H1 (cell line): Measurements from ENCODE around the gene FAM98A. TPM values are rescaled to one million over a fixed set of nuclear protein-coding genes. Genes with fewer than 3 reads are reported as not detected.

Source experiments
- CTCF ChIA-PET: fragments of 300-600 bp; sonication (Branson Sonifier 250); formaldehyde crosslinking; loops from one replicate; lab custom pipeline; 2021; ENCODE audit not compliant: partially characterized antibody; lab: Charles Lee
- POLR2A ChIA-PET: fragments of 300-600 bp; sonication (Branson Sonifier 250); formaldehyde crosslinking; loops from one replicate; lab custom pipeline; 2021; ENCODE audit warnings: inconsistent platforms; ENCODE audit not compliant: partially characterized antibody; lab: Charles Lee
- DNase-seq, 2 experiments: peaks; one replicate each; pipeline versions ENCODE4 v3.0.0 to v3.0.0-alpha.2; 2010 to 2022; ENCODE audit warnings: low spot score in 2 of 2, low read depth in 1 of 2, mixed read lengths in 1 of 2
- FAIRE-seq: peaks from 2 replicates; lab custom pipeline; 2011; peaks lifted over from hg19 to GRCh38; lab: Jason Lieb, UNC
- H2AFZ ChIP-seq: 2 replicates; pipeline ENCODE4 v1.8.1; 2012; ENCODE audit warnings: low read length, inconsistent platforms
- H2AK5ac ChIP-seq: 2 replicates; pipeline ENCODE4 v1.6.1; 2013; ENCODE audit warnings: low read depth, low read length
- H2BK120ac ChIP-seq: replicated peaks from 2 replicates; pipeline ENCODE3; 2013; ENCODE audit warnings: low read depth, low read length, inconsistent platforms
- H2BK12ac ChIP-seq: 2 replicates; pipeline ENCODE4 v1.6.1; 2013; ENCODE audit warnings: low read depth, low read length
- H2BK15ac ChIP-seq: 2 replicates; pipeline ENCODE4 v1.6.1; 2013; ENCODE audit warnings: low read length
- H2BK20ac ChIP-seq: 2 replicates; pipeline ENCODE4 v1.6.1; 2013; ENCODE audit warnings: low read length
- H2BK5ac ChIP-seq: 2 replicates; pipeline ENCODE4 v1.6.1; 2013; ENCODE audit warnings: low read depth, low read length
- H3K14ac ChIP-seq: 2 replicates; pipeline ENCODE4 v1.6.1; 2013; ENCODE audit warnings: inconsistent platforms; ENCODE audit not compliant: insufficient read length
- H3K18ac ChIP-seq: 2 replicates; pipeline ENCODE4 v1.6.1; 2013; ENCODE audit warnings: low read length; ENCODE audit errors: extremely low read depth
- H3K23ac ChIP-seq: 2 replicates; pipeline ENCODE4 v1.6.1; 2013; ENCODE audit warnings: inconsistent platforms; ENCODE audit not compliant: insufficient read length
- H3K23me2 ChIP-seq: 2 replicates; pipeline ENCODE4 v1.6.1; 2013; ENCODE audit warnings: low read depth, low read length
- H3K27ac ChIP-seq: 2 replicates; pipeline ENCODE4 v1.6.1; 2011; ENCODE audit warnings: low read depth, low read length, inconsistent platforms
- H3K27me3 ChIP-seq, 4 experiments: replicated peaks in 1 of 4; 1 replicate in 1 of 4; 2 replicates in 3 of 4; pipeline versions ENCODE4 v1.6.1 to v1.8.1; 2011 to 2013; ENCODE audit warnings: low read length in 3 of 4, mild to moderate bottlenecking in 3 of 4, inconsistent platforms in 2 of 4, mixed read lengths in 2 of 4, moderate library complexity in 1 of 4; ENCODE audit not compliant: control insufficient read depth in 3 of 4, insufficient read depth in 3 of 4; ENCODE audit errors: extremely low read depth in 1 of 4
- H3K36me3 ChIP-seq, 4 experiments: 2 replicates each; pipeline versions ENCODE4 v1.6.1 to v1.8.1; 2011 to 2013; ENCODE audit warnings: mild to moderate bottlenecking in 4 of 4, low read length in 3 of 4, moderate library complexity in 2 of 4, control low read depth in 1 of 4, inconsistent platforms in 1 of 4; ENCODE audit not compliant: insufficient read depth in 4 of 4, control insufficient read depth in 2 of 4
- H3K4ac ChIP-seq: replicated peaks from 2 replicates; pipeline ENCODE3; 2013; ENCODE audit warnings: low read length, low read depth, mixed read lengths, inconsistent platforms; ENCODE audit not compliant: insufficient read length
- H3K4me1 ChIP-seq, 4 experiments: replicated peaks in 1 of 4; 1 replicate in 1 of 4; 2 replicates in 3 of 4; pipeline versions ENCODE4 v1.6.1 to v1.8.1; 2011 to 2013; ENCODE audit warnings: low read length in 3 of 4, inconsistent platforms in 2 of 4, mixed read lengths in 1 of 4; ENCODE audit not compliant: insufficient read depth in 4 of 4, control insufficient read depth in 3 of 4
- H3K4me2 ChIP-seq, 2 experiments: 2 replicates each; pipeline versions ENCODE4 v1.6.1 to v1.8.1; 2011 to 2013; ENCODE audit warnings: low read depth in 2 of 2, low read length in 2 of 2, control low read depth in 1 of 2, inconsistent platforms in 1 of 2, mild to moderate bottlenecking in 1 of 2; ENCODE audit not compliant: insufficient read depth in 1 of 2
- H3K4me3 ChIP-seq, 4 experiments: fragments of 200-600, 300-600 bp in 1 of 4; sonication (generic), shearing (Covaris generic), sonication (Bioruptor Twin) in 1 of 4; 2 replicates each; pipeline versions ENCODE4 v1.5.1 to v1.8.1; 2011 to 2016; ENCODE audit warnings: low read length in 4 of 4, low read depth in 3 of 4, control low read depth in 2 of 4, inconsistent platforms in 2 of 4, mild to moderate bottlenecking in 2 of 4, mixed read lengths in 1 of 4, moderate library complexity in 1 of 4; ENCODE audit not compliant: insufficient read depth in 2 of 4; ENCODE audit errors: extremely low read depth in 1 of 4
- H3K56ac ChIP-seq: replicated peaks from 2 replicates; pipeline ENCODE3; 2013; ENCODE audit warnings: low read depth, mild to moderate bottlenecking, mixed read lengths, low read length, inconsistent platforms; ENCODE audit not compliant: insufficient read length
- H3K79me1 ChIP-seq: 2 replicates; pipeline ENCODE4 v1.6.1; 2013; ENCODE audit warnings: low read depth, low read length, control low read depth
- H3K79me2 ChIP-seq, 2 experiments: 2 replicates each; pipeline versions ENCODE4 v1.6.1 to v1.8.1; 2012 to 2013; ENCODE audit warnings: low read length in 2 of 2, mild to moderate bottlenecking in 2 of 2, inconsistent platforms in 1 of 2; ENCODE audit not compliant: insufficient read depth in 2 of 2, control insufficient read depth in 1 of 2
- H3K9ac ChIP-seq, 4 experiments: replicated peaks in 1 of 4; 1 replicate in 1 of 4; 2 replicates in 3 of 4; pipeline versions ENCODE4 v1.6.1 to v1.8.1; 2011 to 2013; ENCODE audit warnings: low read depth in 3 of 4, low read length in 3 of 4, control low read depth in 2 of 4, mild to moderate bottlenecking in 2 of 4, moderate library complexity in 2 of 4, inconsistent platforms in 1 of 4; ENCODE audit errors: extremely low read depth in 1 of 4
- H3K9me3 ChIP-seq, 2 experiments: 2 replicates each; pipeline versions ENCODE4 v1.6.1 to v1.8.1; 2012 to 2013; ENCODE audit warnings: mild to moderate bottlenecking in 2 of 2, moderate library complexity in 2 of 2, control low read depth in 1 of 2, inconsistent platforms in 1 of 2, low read depth in 1 of 2, low read length in 1 of 2, mixed read lengths in 1 of 2; ENCODE audit not compliant: insufficient read depth in 2 of 2
- H4K20me1 ChIP-seq, 2 experiments: replicated peaks in 1 of 2; 2 replicates each; pipeline versions ENCODE3 to v1.8.1; 2011 to 2013; ENCODE audit warnings: inconsistent platforms in 2 of 2, low read length in 2 of 2, mild to moderate bottlenecking in 1 of 2; ENCODE audit not compliant: insufficient read depth in 2 of 2, control insufficient read depth in 1 of 2
- H4K5ac ChIP-seq: 2 replicates; pipeline ENCODE4 v1.6.1; 2013; ENCODE audit warnings: low read length, low read depth, mixed read lengths, inconsistent platforms; ENCODE audit not compliant: insufficient read length
- H4K8ac ChIP-seq: 2 replicates; pipeline ENCODE4 v1.8.0; 2013; ENCODE audit warnings: mild to moderate bottlenecking, moderate library complexity, low read length, inconsistent platforms; ENCODE audit not compliant: insufficient read depth; ENCODE audit errors: extremely low read depth
- H4K91ac ChIP-seq: replicated peaks from 2 replicates; pipeline ENCODE3; 2013; ENCODE audit warnings: low read length, mixed read lengths, inconsistent platforms; ENCODE audit not compliant: insufficient read length
- CEBPB ChIP-seq: IDR thresholded peaks from 2 replicates; pipeline ENCODE4 v1.6.1; 2012; ENCODE audit warnings: low read depth, low read length
- CHD1 ChIP-seq: IDR thresholded peaks from 2 replicates; pipeline ENCODE4 v1.6.1; 2012; ENCODE audit warnings: low read depth, low read length, improper control_type of control experiment
- FOSL1 ChIP-seq: IDR thresholded peaks from 2 replicates; pipeline ENCODE4 v1.6.1; 2011; ENCODE audit warnings: mild to moderate bottlenecking, low read depth, low read length, moderate library complexity; ENCODE audit not compliant: insufficient read depth
- GTF2F1 ChIP-seq: IDR thresholded peaks from 2 replicates; pipeline ENCODE4 v1.6.1; 2012; ENCODE audit warnings: low read depth, low read length, improper control_type of control experiment, borderline replicate concordance
- HDAC2 ChIP-seq, 2 experiments: fragments of 300-600 bp in 1 of 2; sonication (generic) in 1 of 2; IDR thresholded peaks; 2 replicates each; pipeline ENCODE4 v1.6.1; 2011 to 2012; ENCODE audit warnings: low read depth in 2 of 2, low read length in 2 of 2, mild to moderate bottlenecking in 2 of 2, moderate library complexity in 2 of 2, borderline replicate concordance in 1 of 2, inconsistent platforms in 1 of 2
- HDAC6 ChIP-seq: IDR thresholded peaks from one replicate; pipeline ENCODE4 v1.7.1; 2012; ENCODE audit warnings: low read depth, mild to moderate bottlenecking, inconsistent platforms, low read length, moderate library complexity
- JUND ChIP-seq: IDR thresholded peaks from 2 replicates; pipeline ENCODE4 v1.6.1; 2011; ENCODE audit warnings: mild to moderate bottlenecking, improper control_type of control experiment, low read length
- KDM5A ChIP-seq: fragments of 200-600 bp; IDR thresholded peaks from 2 replicates; pipeline ENCODE4 v1.7.1; 2012; ENCODE audit warnings: mild to moderate bottlenecking, low read length, inconsistent platforms, mixed read lengths
- NANOG ChIP-seq: IDR thresholded peaks from 2 replicates; pipeline ENCODE4 v1.6.1; 2011; ENCODE audit warnings: low read length, low read depth, mild to moderate bottlenecking, inconsistent platforms; ENCODE audit not compliant: insufficient read depth, poor library complexity, severe bottlenecking
- RBBP5 ChIP-seq: IDR thresholded peaks from 2 replicates; pipeline ENCODE4 v1.7.1; 2012; ENCODE audit warnings: low read depth, mild to moderate bottlenecking, inconsistent platforms, low read length, moderate library complexity, borderline replicate concordance
- SAP30 ChIP-seq: fragments of 300-600 bp; sonication (generic); IDR thresholded peaks from 2 replicates; pipeline ENCODE4 v1.7.1; 2012; ENCODE audit warnings: low read length, moderate library complexity, mild to moderate bottlenecking, inconsistent platforms; ENCODE audit not compliant: insufficient read depth, insufficient replicate concordance
- SRF ChIP-seq: IDR thresholded peaks from 2 replicates; pipeline ENCODE4 v1.6.1; 2011; ENCODE audit warnings: mild to moderate bottlenecking, low read depth, low read length, moderate library complexity
- SUZ12 ChIP-seq: fragments of 200-600 bp; sonication (generic); IDR thresholded peaks from 2 replicates; pipeline ENCODE4 v1.6.1; 2012; ENCODE audit warnings: mild to moderate bottlenecking, inconsistent platforms, low read length, moderate library complexity, mixed read lengths
- YY1 ChIP-seq: IDR thresholded peaks from 2 replicates; pipeline ENCODE4 v1.6.1; 2011; ENCODE audit warnings: low read depth, mild to moderate bottlenecking, low read length
- WGBS, 2 experiments: shearing (Covaris generic) in 1 of 2; methylation state at CpG; one replicate each; pipeline versions ENCODE4 v1.1.6 to v1.1.7; 2013 to 2015; ENCODE audit warnings: low lambda C conversion rate in 2 of 2, mixed read lengths in 2 of 2, inconsistent platforms in 1 of 2, low coverage in 1 of 2, missing lambda C conversion rate in 1 of 2; ENCODE audit not compliant: insufficient replicate concordance in 2 of 2, insufficient coverage in 1 of 2, insufficient read length in 1 of 2; ENCODE audit errors: extremely low coverage in 1 of 2, missing lambda C conversion rate in 1 of 2; 5-methylcytosine and 5-hydroxymethylcytosine counted together
- polyA plus RNA-seq, 7 experiments: library from polyadenylated mRNA; depleted of rRNA in 3 of 7; stranded (reverse) in 5 of 7; unstranded in 2 of 7; fragments of >200 nt in 5 of 7; fragments of 200-250 nt in 2 of 7; gene quantifications; 1 replicate in 5 of 7; 2 replicates in 1 of 7; 4 replicates in 1 of 7; pipeline versions ENCODE4 v1.2.1 to v1.2.3, GENCODE V29; 2011 to 2013; ENCODE audit warnings: missing spikeins in 2 of 7, mixed read lengths in 2 of 7
- total RNA-seq: library from RNA; stranded (reverse); fragmentation: NEBNext Ultra II Directional; extraction: Animal tissue kit (Norgen Biotek cat#: 25700); gene quantifications from 2 replicates; pipeline ENCODE4 v1.2.1, GENCODE V29; 2021

FAM98A gene
- total and polyA plus RNA-seq, 2 of the 8 experiments (the other 6 are each of a cell fraction or from before 2014, with no cell fraction given) = 53.2 to 103 TPM

DNA sequence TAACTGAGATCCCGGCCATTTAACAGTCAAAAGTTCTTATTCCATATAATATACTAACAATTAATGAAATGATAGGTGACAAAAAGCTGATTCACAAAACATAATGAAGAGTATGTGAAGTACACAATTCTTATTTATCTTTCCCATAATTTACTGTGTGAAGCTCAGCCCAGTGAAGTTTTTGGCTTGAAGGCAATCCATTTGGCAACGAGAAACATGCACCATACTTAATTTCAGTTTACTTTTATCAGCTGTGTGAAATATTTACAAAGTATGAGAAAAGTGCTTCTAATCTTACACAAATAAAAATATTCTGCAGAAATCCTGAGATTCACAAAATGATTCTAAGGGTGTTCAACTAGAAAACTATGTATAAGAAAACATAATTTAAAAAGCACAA is 12.3 kb downstream of the FAM98A start:
- no peak overlapping the region for H3K4ac ChIP-seq
- no peak overlapping the region for H3K4me3 ChIP-seq
- H3K9ac ChIP-seq = no peak overlapping the region
- no peak overlapping the region for H3K56ac ChIP-seq
- H4K20me1 ChIP-seq = no peaks in the 10 kb centered on the region
- H2BK5ac ChIP-seq = no peak overlapping the region
- no peak overlapping the region for H3K23ac ChIP-seq
- no peak overlapping the region for H4K5ac ChIP-seq
- H3K27ac ChIP-seq = no peak overlapping the region
- H2AK5ac ChIP-seq = no peak overlapping the region
- no peaks in the 10 kb centered on the region for H3K23me2 ChIP-seq
- H3K36me3 ChIP-seq = peaks cover 6 to 62% (median 26%) of the 10 kb centered on the region in 4 experiments; a peak in 7 of 8 replicates
- no peaks in the 10 kb centered on the region for H3K9me3 ChIP-seq
- POLR2A ChIA-PET = interaction anchor here (1.2 kb wide), 1 partner anchor 12 kb away, joined by 3 read pairs; the partner anchor contains the start of gene FAM98A
- H3K79me2 ChIP-seq = peaks cover 0 to 8% of the 10 kb centered on the region in 2 experiments; a peak in 1 of 4 replicates
- CTCF ChIA-PET = interaction anchor here (1.2 kb wide), 1 partner anchor 111 kb away, joined by 4 read pairs; the partner anchor contains the start of gene RASGRP3
- H2AFZ ChIP-seq = no peak overlapping the region
- H3K18ac ChIP-seq = no peak overlapping the region
- H4K8ac ChIP-seq = no peak overlapping the region
- no peak overlapping the region for H3K4me2 ChIP-seq
- WGBS, 2 experiments = 92% methylated on average over 2 of the region's 2 CpGs; no CpG with 5 or more reads in 1 of the 2 experiments
- DNase-seq (no peak), FAIRE-seq (no peak)
- no peak overlapping the region for H2BK20ac ChIP-seq
- H2BK120ac ChIP-seq = no peak overlapping the region
- H3K27me3 ChIP-seq = no peaks in the 10 kb centered on the region
- H2BK12ac ChIP-seq = no peak overlapping the region
- H3K4me1 ChIP-seq = peaks cover 0 to 9% (median 6%) of the 10 kb centered on the region in 4 experiments; a peak in 6 of 7 replicates
- no peak overlapping the region for H3K14ac ChIP-seq
- H4K91ac ChIP-seq = no peak overlapping the region
- H3K79me1 ChIP-seq = no peaks in the 10 kb centered on the region; the same call in 1 of the 2 replicates
- H2BK15ac ChIP-seq = no peak overlapping the region
- no peak for TF ChIP-seq SUZ12
- no peak for TF ChIP-seq GTF2F1
- TF ChIP-seq SRF = no peak
- TF ChIP-seq YY1 = no peak
- no peak for TF ChIP-seq JUND
- TF ChIP-seq KDM5A = no peak
- no peak for TF ChIP-seq CEBPB
- TF ChIP-seq RBBP5 = no peak
- TF ChIP-seq FOSL1 = no peak
- no peak for TF ChIP-seq CHD1
- no peak for TF ChIP-seq HDAC6
- TF ChIP-seq SAP30 = no peak
- no peak for TF ChIP-seq NANOG
- no peak for TF ChIP-seq HDAC2 (IDR thresholded peaks at IDR 0.05; ENCODE audit: borderline replicate concordance in 1 of 2, low read depth in 2 of 2, low read length in 2 of 2)
